ENCODE data around the gene KLF14.
A peak's percentile ranks its signal among the peaks of the same experiment; 100 is the strongest.
"Not testable (repeated sequence)": the region's sequence is repeated elsewhere in the genome, so short reads cannot be mapped to it uniquely, and the experiment has no call there.

KLF14 gene

DNA sequence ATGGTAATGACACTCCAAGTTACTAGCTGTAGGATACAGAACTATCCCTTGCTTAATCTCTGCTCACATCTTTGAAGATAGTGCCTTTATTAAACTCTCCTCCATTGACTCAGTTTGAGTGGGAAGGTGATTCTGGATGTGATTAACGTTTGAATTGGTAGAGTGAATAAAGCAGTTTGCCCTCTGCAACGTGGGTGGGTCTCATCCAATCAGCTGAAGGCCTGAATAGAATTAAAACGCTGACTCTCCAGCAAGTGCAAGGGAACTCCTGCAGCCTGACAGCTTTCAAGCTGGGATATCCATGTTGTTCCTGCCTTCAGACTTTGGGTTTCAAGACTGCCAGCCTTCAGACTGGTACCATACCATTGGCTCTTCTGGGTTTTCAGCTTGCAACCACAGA, 21.6 kb downstream of the KLF14 start:
- DNase-seq, result no peak

DNA sequence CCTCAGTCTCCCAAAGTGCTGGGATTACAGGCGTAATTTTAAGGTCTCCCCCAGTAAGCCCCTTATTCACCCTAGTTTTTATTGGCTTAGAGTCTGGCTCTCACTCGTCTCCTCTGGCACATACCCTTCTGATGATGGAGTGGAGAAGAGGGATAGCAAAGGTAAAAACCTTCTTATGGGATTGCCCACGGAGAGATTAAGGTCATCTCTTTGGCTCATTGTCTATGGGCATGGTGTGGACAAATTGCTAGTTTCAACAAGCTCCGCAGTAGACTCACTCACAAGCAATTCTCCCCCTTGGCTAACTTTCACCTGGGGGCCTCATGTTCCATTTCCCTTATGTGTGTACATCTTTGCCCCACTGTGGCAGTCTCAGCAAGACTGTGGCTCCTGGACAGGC, 25.2 kb downstream of the KLF14 start:
- DNase-seq, result no peak

- no peak for DNase-seq
These were observed 26.0 kb downstream of the KLF14 start for GRCh38 chr7:130708001-130708400.

DNA sequence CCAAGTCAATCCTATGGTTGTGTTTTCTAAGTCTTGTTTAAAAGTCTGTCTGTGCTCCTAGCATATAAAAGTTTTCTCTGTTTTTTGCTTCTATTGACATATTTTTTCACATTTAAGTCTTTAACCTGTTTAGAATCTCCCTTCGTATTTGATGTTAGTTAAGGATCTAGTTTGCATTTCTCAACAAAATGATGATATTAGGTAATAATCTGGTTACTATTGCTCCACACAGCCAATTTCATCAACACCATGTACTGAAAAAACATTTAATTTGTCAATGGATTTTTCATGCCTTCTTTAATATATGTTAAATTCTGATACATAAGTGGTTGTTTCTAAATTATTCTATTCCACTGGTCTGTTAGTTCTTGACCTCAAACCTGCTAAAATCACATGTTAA, 30.2 kb downstream of the KLF14 start:
- no peak for DNase-seq

DNA sequence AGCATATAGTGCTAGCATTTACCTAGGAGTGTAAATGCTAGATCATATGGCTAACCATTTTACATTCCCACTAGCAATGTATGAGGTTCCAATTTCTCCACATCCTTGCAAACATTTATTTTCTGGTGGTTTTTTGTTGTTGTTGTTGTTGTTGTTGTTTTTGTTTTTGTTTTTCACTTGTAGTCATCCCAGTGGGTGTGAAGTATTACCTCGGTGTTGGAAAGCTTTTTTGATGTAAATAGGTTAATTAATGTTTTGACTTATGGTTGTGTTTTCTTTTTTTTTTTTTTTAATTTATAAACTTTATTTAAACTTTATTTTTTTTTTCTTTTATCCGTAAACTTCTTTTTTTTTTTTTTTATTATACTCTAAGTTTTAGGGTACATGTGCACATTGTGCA, 32.4 kb downstream of the KLF14 start:
- no peak for DNase-seq

GRCh38 chr7:130700760-130701159, 33.2 kb downstream of the KLF14 start:
- no peak for DNase-seq

- no peak for DNase-seq
These were observed 34.3 kb downstream of the KLF14 start for GRCh38 chr7:130699686-130700085.

DNA sequence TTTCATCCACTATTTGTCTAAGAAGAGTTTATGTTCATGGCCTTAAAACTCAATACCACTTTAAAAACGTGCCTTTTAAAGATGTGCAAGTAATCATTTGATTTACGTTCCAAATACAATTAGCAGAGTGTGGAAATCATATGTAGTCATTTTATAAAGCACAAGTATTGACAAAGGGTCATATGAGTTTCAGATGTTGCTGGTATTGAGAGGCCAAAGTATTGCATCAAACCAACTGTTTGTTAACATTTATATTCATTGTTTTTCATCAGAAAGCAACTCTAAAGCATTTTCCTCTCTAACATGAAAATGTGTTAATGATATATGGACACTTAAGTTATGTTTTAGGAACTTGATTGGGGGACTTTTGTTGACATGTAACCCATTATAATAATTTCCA, 36.2 kb downstream of the KLF14 start:
- DNase-seq, result no peak

DNA sequence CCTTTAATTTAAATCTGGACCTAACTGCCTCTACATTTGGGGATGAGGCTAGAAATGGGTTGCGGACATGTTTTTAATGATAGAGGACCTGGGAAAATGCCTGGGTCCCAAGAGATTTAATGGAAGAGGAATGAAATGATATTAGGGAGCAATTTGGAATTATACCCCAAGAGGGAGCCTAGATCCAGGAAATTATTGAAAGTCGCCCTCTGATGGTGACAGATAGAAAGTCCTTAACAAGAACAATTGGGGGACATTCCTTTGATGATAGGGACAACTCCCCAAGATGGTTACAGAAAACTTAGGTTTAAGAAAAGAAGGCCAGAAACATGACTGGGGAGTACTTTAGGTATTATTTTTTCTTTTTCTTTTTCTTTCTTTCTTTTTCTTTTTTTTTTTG, 38.2 kb downstream of the KLF14 start:
- DNase-seq, result peak; percentile 7

DNA sequence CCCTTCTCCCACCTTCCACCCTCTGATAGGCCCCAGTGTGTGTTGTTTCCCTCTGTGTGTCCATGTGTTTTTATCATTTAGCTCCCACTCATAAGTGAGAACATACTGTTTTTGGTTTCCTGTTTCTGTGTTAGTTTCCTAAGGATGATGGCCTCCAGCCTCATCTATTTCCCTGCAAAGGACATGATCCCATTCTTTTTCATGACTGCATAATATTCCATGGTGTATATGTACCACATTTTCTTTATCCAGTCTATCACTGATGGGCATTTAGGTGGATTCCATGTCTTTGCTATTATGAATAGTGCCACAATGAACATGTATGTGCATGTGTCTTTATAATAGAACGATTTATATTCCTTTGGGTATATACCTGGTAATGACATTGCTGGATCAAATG, 41.6 kb downstream of the KLF14 start:
- DNase-seq, result not testable (repeated sequence)

GRCh38 chr7:130689683-130690082, 44.3 kb downstream of the KLF14 start:
- DNase-seq, result no peak

DNA sequence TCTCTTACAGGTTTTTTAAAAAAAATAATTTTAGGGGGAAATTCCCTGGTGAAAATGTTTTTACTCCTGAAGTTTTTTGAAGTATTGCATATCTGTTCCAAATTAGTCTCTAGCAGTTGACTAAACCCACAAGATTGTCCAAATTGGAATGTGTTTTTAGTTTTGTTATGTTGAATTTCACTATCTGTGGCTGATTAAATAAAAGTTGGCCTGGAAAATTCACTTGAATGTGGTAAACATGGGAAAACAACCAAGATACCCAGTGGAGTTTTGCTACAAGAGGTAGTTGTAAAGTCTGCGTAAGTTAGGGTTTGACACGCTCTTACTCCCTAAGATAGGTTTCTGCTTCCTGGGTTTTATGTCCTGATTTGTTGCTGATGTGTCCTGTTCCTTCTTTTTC, 51.0 kb downstream of the KLF14 start:
- no peak for DNase-seq
